Muscle of arm (tissue), 12 donors: ENCODE results near the gene IL17REL. TPM values are rescaled to one million over a fixed set of nuclear protein-coding genes. Genes with fewer than 3 reads are reported as not detected.

ENCODE experiments used
- DNase-seq: peaks from one replicate; pipeline ENCODE4 v3.0.0-alpha.2; 2013
- polyA plus RNA-seq, 12 donors: library from polyadenylated mRNA; unstranded; fragments of 120-200 nt; gene quantifications; one replicate each; pipeline ENCODE4 v1.2.1, GENCODE V29; 2013; ENCODE audit not compliant: insufficient read length in 12 of 12

IL17REL gene
- polyA plus RNA-seq, 12 donors, result 0.07 to 0.92 (median 0.10) TPM; not detected in 9

GRCh38 chr22:49958931-49959781, 53.4 kb downstream of the IL17REL start:
- no peak for DNase-seq

GRCh38 chr22:49958366-49958921, 54.1 kb downstream of the IL17REL start:
- DNase-seq, result no peak

DNA sequence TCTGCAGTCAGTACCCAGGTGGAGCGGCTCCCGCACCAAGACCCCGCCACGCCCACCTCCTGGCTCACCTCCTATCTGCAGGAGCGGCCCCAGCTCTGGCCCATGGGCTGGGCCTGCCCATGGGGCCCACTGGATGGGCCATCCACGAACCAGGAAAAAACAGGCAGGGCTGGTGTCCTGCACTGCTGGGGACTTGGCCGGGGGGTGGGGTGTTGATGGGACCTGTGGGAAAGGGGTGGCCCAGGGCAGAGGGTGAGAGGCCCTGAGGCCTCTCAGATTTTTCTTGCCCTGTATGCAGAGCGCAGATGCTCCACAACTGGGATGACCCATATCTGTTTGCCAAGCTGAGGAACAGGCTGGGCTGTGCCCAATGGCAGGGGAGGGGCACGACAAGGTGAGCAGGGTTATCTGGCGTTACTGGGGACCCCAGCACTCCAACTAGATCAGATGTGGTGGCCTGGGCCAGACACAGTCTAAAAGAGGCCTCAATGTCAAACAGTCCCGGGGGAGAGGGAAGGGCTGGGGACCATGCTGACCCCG, 54.7 kb downstream of the IL17REL start:
- DNase-seq, result no peak

DNA sequence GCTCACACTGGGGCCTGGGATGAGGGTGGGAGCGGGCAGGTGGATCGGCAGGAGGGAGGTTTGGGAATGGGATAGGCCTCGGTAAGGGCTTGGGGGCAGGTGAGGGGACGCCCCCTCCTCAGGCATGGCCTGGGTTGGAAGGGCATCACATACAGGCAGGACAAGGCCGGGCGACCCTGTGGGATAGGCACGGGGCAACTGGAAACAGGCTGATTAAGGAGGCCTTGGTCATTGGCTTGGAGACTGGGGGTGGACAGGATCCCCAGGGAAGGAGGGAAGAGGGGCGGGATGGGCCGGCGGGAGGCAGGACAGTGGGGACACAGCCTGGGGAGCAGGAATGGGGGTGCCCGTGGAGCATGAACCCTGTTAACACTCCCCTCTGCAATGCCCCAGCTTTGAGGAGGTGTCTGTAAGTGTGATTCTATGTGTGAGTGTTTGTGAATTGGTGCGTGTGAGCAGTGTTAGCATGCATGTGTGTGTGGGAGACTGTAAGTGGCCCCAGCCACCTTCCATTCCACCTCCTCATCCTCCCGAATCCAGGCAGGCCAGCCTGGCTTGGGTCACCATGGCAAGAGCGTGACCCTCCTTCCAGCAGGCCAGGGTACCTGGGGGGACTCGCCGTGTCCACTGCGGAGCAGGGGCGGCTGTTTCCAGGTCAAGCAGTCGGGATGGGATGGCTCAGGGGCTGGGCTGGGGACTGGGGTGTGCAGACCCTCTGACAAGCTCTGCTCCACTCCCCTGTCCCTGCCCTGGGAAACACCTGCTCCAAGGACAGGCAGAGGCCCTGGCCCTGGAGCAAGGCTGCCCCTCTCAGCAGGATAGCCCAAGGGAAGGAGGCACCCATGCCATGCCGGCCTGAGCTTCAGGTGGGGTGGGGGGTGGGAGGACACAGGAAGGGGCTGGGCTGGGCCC, 55.4 kb downstream of the IL17REL start:
- no peak for DNase-seq

GRCh38 chr22:49956418-49956770, 56.2 kb downstream of the IL17REL start:
- DNase-seq, result no peak

DNA sequence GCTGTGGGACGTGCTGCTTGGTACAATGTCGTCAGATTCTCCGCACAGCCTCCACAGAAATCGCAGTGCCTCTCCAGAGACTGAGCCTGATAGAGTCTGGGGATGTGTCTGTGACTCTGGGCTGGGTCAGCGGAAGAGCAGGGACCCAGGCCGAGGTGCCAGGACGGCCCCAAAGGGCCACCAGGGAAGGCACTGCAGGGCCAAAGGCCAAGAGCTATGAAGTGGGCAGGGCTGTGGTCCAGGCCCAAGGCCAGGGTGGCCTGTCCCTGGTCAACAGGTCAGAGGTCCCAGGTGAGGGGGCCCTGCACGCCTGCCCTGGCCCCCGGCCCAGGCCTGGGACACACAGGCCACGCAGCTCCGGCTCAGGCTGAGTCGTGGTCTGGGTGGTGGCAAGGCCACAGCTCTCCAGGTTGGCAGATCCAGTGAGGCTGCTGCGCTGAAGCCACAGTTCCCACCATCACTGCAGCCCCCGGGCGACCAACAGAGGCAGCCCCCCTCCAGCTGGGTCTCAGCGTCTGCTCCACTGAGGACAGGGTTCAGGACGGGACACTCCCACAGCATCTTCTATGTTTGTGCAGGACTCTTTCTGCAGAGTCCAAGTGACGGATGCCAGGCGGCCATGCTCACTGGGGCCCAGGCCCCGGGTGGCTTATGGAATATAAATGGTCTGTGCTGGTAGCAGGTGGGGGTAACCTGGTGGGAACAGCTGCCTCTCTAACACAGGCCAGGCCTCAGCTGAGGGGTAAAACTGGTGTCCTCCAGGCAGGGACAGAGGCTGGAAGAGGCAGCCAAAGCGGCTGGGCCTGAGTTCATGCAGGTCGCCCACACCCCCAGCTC, 56.8 kb downstream of the IL17REL start:
- DNase-seq, result no peak

- no peak for DNase-seq
Observed at GRCh38 chr22:49954991-49955580, 57.5 kb downstream of the IL17REL start.

DNA sequence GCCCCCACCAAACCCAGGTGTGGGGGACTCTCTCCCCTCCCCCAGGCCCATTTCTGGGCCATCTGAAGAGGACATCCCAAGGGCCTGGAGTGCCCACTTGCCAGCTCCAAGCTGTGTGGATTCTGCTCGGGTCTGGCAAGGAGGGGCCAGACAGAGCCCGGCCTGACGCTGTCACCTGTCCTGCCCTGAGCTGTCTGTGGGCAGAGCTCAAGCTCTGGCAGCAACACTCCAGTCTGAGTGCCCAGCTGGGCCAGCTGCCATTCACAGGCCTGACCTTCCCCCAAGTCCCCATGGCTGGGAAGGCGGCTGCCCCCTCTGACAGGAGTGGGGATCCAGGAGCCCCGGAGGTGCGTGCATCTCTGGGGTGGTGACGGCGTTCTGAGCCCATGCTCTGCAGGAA, 58.2 kb downstream of the IL17REL start:
- DNase-seq, result no peak

GRCh38 chr22:49953680-49954344, 58.8 kb downstream of the IL17REL start:
- no peak for DNase-seq

DNA sequence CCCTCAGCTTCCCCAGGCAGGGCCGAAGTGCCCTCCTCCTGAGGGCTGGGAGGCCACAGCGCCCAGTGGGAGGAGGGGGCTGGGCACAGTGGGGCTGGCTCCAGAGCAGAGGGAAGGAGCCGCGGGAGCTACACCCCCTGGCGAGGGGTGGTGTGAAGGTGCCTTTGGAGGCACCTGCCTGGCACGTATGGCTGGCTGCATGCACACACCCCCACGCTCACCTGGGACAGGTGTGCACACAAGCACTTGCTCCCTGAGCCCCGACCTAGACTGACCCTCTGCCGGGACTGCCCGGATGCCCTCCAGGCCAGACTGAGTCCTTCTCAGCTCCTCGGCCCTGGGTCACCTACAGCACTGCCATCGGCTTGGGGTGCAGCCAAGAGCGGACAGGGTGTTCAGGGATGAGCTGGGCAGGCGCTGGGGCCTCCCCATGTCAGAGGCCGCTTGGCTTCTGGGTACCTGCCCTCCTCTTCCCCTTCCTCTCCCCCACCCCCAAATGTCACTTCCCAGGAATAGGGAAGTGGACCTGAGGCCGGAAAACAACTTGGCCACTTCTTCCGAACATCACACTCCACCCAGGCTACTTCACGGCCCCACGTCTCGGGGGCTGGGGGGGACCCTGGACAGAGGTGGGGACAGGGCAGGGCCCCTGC, 59.4 kb downstream of the IL17REL start:
- DNase-seq, result no peak

DNA sequence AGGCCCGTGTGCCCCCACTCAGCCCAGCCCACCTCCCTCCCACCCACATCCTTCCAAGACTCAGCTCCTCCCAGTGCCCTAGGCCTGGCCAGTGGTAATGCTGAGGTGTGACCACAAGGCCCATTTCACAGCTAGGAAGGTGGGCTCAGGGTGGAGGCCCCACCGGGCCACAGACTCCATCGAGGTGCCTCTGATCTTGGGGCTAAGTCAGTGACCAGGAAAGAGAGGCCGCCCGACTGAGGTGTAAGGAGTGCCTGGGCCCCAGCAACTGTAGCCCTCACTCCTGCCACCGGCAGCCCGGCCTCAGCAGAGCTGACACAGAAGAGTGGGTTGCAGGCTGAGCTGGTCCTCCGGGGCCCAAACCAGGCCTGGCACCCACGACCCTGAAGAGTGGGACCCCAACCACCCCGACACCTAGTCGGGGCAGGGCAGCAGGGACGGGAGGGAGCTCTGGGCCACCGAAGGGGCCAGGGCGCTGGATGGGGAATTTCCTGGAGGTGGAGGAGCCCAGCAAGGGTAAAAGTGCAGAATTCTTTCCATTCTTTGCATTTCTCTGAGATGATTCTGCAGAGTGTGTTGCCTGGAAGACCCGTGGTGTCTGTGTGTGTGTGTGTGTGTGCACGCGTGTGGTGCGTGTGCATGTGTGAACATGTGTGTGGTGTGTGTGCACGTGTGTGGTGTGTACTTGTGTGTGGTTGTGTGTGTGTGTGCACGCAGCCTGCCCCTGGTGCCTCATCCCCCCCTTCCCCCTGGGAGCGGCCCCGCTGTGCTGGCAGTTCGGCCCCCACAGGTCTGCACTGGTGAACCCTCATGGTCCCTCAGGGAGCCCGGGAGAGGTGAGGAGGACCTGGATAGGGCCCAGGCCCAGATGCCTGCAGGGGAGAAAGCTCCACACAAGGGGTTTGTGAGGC, 60.3 kb downstream of the IL17REL start:
- no peak for DNase-seq

- DNase-seq, result no peak
Observed at GRCh38 chr22:49951678-49951985, 60.9 kb downstream of the IL17REL start.

DNA sequence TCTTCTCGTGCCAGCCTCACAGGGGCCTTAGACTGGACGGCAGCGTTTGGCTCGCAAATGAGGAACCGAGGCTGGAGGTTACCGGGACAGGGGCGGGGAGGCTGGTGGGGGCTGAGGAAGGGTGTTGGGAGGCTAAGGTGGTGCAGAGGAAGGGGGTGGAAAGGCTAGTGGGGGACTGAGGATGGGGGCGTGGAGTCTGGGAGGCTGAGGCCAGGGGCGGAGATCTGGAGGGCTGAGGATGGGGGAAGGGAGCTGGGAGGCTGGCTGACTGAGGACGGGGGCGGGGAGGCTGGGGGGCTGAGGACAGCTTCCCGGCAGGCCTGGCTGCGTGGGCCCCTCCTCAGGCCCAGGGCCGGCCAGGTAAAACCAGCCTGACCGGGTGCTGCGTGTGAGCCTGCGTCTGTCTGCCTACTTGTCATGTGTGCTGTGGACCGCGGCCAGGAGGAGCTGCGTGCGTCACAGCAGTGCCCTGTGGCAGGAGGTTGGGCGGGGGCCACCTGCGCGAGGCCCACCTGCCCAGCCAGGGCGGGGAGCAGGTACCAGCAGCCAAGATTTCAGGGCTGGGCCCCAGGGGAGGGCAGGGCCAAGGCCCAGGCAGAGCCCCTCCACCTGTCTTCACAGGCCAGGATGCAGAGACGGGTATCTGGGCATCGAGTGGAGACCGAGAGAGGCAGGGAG, 61.4 kb downstream of the IL17REL start:
- no peak for DNase-seq

- DNase-seq, result no peak
Observed at GRCh38 chr22:49950396-49950994, 62.1 kb downstream of the IL17REL start.

DNA sequence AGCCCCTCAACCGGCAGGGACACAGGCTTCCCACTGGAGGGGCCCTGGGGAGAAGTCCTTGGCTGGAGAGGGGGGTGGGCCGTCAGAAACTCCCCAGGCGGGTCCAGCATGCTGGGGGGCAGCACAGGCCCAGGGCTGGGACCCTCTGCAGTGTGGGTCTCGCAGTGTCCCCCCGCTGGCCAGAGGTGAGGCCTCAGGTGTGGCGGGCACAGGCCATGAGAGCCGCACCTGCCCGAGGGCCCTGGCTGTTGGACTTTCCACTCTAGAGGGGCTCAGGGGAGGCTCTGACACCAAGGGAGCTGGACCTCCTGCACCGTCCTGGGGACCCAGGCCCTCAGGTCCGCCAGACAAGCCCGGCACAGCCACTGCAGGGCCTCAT, 62.7 kb downstream of the IL17REL start:
- DNase-seq, result no peak

GRCh38 chr22:49948958-49949913, 63.3 kb downstream of the IL17REL start:
- no peak for DNase-seq
